ENCODE measurements around the gene ERO1A.
A peak's percentile ranks its signal among the peaks of the same experiment; 100 is the strongest.

The ERO1A gene

GRCh38 chr14:52703664-52704063 lies 8.3 kb upstream of the ERO1A start:
- no peak overlapping the region for H3K4me3 ChIP-seq (ENCODE audit: low read depth, low read length)
- TF ChIP-seq CTCF (IDR thresholded peaks at IDR 0.05; ENCODE audit: insufficient read depth, low read length, missing control alignments) = no peak
- ChIA-PET CTCF (interaction anchor here (1.1 kb wide), 1 partner anchor 404 kb away, joined by 3 read pairs; no protein-coding TSS in a partner anchor), POLR2A (no interaction called here)
- no peak for DNase-seq (ENCODE audit: low read depth, low spot score)

GRCh38 chr14:52703225-52703624 lies 7.9 kb upstream of the ERO1A start:
- DNase-seq (ENCODE audit: low read depth, low spot score) = peak; percentile 90
- ChIA-PET CTCF (no interaction called here), POLR2A (no interaction called here)
- no peak for TF ChIP-seq CTCF (IDR thresholded peaks at IDR 0.05; ENCODE audit: insufficient read depth, low read length, missing control alignments)
- no peak overlapping the region for H3K4me3 ChIP-seq (ENCODE audit: low read depth, low read length)

GRCh38 chr14:52701223-52701622 lies 5.9 kb upstream of the ERO1A start:
- H3K4me3 ChIP-seq (ENCODE audit: low read depth, low read length) = no peak overlapping the region
- ChIA-PET CTCF (no interaction called here), POLR2A (no interaction called here)
- TF ChIP-seq CTCF (IDR thresholded peaks at IDR 0.05; ENCODE audit: insufficient read depth, low read length, missing control alignments) = no peak
- DNase-seq (ENCODE audit: low read depth, low spot score) = no peak

GRCh38 chr14:52700701-52701172 lies 5.4 kb upstream of the ERO1A start:
- TF ChIP-seq CTCF (IDR thresholded peaks at IDR 0.05; ENCODE audit: insufficient read depth, low read length, missing control alignments) = no peak
- DNase-seq (ENCODE audit: low read depth, low spot score) = no peak
- no peak overlapping the region for H3K4me3 ChIP-seq (ENCODE audit: low read depth, low read length)
- POLR2A ChIA-PET = no interaction called here
- CTCF ChIA-PET = no interaction called here

- TF ChIP-seq CTCF (IDR thresholded peaks at IDR 0.05; ENCODE audit: insufficient read depth, low read length, missing control alignments) = no peak
- CTCF ChIA-PET = no interaction called here
- DNase-seq (ENCODE audit: low read depth, low spot score) = no peak
- POLR2A ChIA-PET = interaction anchor here (0.9 to 1.0 kb wide), 2 partner anchors 35 to 458 kb away, joined by 3 read pairs; partner anchors contain the start of genes DDHD1 and STYX
- peak overlapping the region; percentile 89 for H3K4me3 ChIP-seq (ENCODE audit: low read depth, low read length)
These were observed 437 bp downstream of the ERO1A start for GRCh38 chr14:52694761-52695480.

GRCh38 chr14:52693532-52693931 lies 1.8 kb downstream of the ERO1A start:
- DNase-seq (ENCODE audit: low read depth, low spot score) = no peak
- POLR2A ChIA-PET = no interaction called here
- TF ChIP-seq CTCF (IDR thresholded peaks at IDR 0.05; ENCODE audit: insufficient read depth, low read length, missing control alignments) = no peak
- no peak overlapping the region for H3K4me3 ChIP-seq (ENCODE audit: low read depth, low read length)
- CTCF ChIA-PET = no interaction called here
